IMR-90 (cell line): Measurements from ENCODE around the gene XRN1. TPM values are rescaled to one million over a fixed set of nuclear protein-coding genes. Genes with fewer than 3 reads are reported as not detected.

ENCODE experiments used
- ATAC-seq: fragments of 200-7000 bp; cut with Tn5 transposase; 2 replicates; pipeline ENCODE4 v1.9.1; 2020; ENCODE audit warnings: low read depth, mild to moderate bottlenecking, moderate library complexity
- BruUV-seq: library from RNA; stranded (reverse); fragments of 400-500 nt; replicated peaks from 2 replicates; lab custom pipeline; 2021; lab: Mats Ljungman, UMichigan
- CTCF ChIA-PET: fragments of 300-600 bp; formaldehyde crosslinking; extraction: SDS; loops from one replicate; lab custom pipeline; 2021; ENCODE audit warnings: antibody characterized with exemption; lab: Yijun Ruan, JAX
- POLR2A ChIA-PET: fragments of 300-600 bp; sonication (Branson Sonifier 250); formaldehyde crosslinking; loops from one replicate; lab custom pipeline; 2022; ENCODE audit warnings: antibody characterized with exemption; ENCODE audit not compliant: unreplicated experiment; lab: Charles Lee
- DNase-seq: peaks from one replicate; pipeline ENCODE4 v3.0.0; 2013
- H2AFZ ChIP-seq: replicated peaks from 2 replicates; pipeline ENCODE3; 2013; ENCODE audit warnings: low read length, mild to moderate bottlenecking; ENCODE audit not compliant: poor library complexity
- H2AK5ac ChIP-seq: 2 replicates; pipeline ENCODE4 v1.6.1; 2013; ENCODE audit warnings: low read depth, low read length, inconsistent platforms
- H2AK9ac ChIP-seq: replicated peaks from 2 replicates; pipeline ENCODE3; 2013; ENCODE audit warnings: mild to moderate bottlenecking, low read depth, low read length, moderate library complexity; ENCODE audit not compliant: poor library complexity
- H2BK120ac ChIP-seq: 2 replicates; pipeline ENCODE4 v1.6.1; 2013; ENCODE audit warnings: low read depth, low read length, inconsistent platforms
- H2BK15ac ChIP-seq: 3 replicates; pipeline ENCODE4 v1.6.1; 2013; ENCODE audit warnings: low read depth, low read length, inconsistent platforms
- H2BK20ac ChIP-seq: 2 replicates; pipeline ENCODE4 v1.6.1; 2013; ENCODE audit warnings: low read depth, mild to moderate bottlenecking, inconsistent platforms, low read length, moderate library complexity
- H2BK5ac ChIP-seq: 2 replicates; pipeline ENCODE4 v1.6.1; 2013; ENCODE audit warnings: mild to moderate bottlenecking, low read depth, low read length, inconsistent platforms; ENCODE audit not compliant: poor library complexity, severe bottlenecking
- H3K14ac ChIP-seq: replicated peaks from 2 replicates; pipeline ENCODE4 v1.6.1; 2013; ENCODE audit warnings: low read depth, low read length, inconsistent platforms
- H3K18ac ChIP-seq: 2 replicates; pipeline ENCODE4 v1.6.1; 2013; ENCODE audit warnings: low read depth, low read length, control low read depth
- H3K23ac ChIP-seq: 2 replicates; pipeline ENCODE4 v1.6.1; 2013; ENCODE audit warnings: low read depth, low read length, inconsistent platforms
- H3K27ac ChIP-seq: 2 replicates; pipeline ENCODE4 v1.5.1; 2013; ENCODE audit warnings: mild to moderate bottlenecking, control low read depth, low read length; ENCODE audit not compliant: insufficient read depth
- H3K27me3 ChIP-seq: 2 replicates; pipeline ENCODE4 v1.6.1; 2013; ENCODE audit warnings: low read length; ENCODE audit not compliant: control insufficient read depth, insufficient read depth
- H3K36me3 ChIP-seq: 2 replicates; pipeline ENCODE4 v1.6.1; 2013; ENCODE audit warnings: low read length, mixed read lengths; ENCODE audit not compliant: control insufficient read depth, insufficient read depth
- H3K4ac ChIP-seq: 2 replicates; pipeline ENCODE4 v1.6.1; 2013; ENCODE audit warnings: low read depth, low read length, inconsistent platforms
- H3K4me1 ChIP-seq: 2 replicates; pipeline ENCODE4 v1.6.1; 2013; ENCODE audit warnings: low read length, mixed read lengths; ENCODE audit not compliant: control insufficient read depth, insufficient read depth
- H3K4me2 ChIP-seq: 2 replicates; pipeline ENCODE4 v1.6.1; 2013; ENCODE audit warnings: low read depth, mild to moderate bottlenecking, control low read depth, low read length, moderate library complexity
- H3K4me3 ChIP-seq: 2 replicates; pipeline ENCODE4 v1.5.1; 2013; ENCODE audit warnings: low read depth, mild to moderate bottlenecking, control low read depth, low read length, moderate library complexity; ENCODE audit not compliant: insufficient read depth
- H3K56ac ChIP-seq: 2 replicates; pipeline ENCODE4 v1.6.1; 2013; ENCODE audit warnings: low read length, inconsistent platforms; ENCODE audit not compliant: insufficient read depth; ENCODE audit errors: extremely low read depth
- H3K79me1 ChIP-seq, 2 experiments: 2 replicates each; pipeline ENCODE4 v1.6.1; 2013; ENCODE audit warnings: low read length in 2 of 2, inconsistent platforms in 1 of 2, low read depth in 1 of 2
- H3K9ac ChIP-seq: 2 replicates; pipeline ENCODE4 v1.6.1; 2013; ENCODE audit warnings: low read depth, low read length, control low read depth
- H3K9me1 ChIP-seq: 2 replicates; pipeline ENCODE4 v1.6.1; 2013; ENCODE audit warnings: low read length, inconsistent platforms; ENCODE audit not compliant: insufficient read depth
- H3K9me3 ChIP-seq: 2 replicates; pipeline ENCODE4 v1.6.1; 2013; ENCODE audit warnings: low read length; ENCODE audit not compliant: control insufficient read depth, insufficient read depth
- H4K20me1 ChIP-seq: 2 replicates; pipeline ENCODE4 v1.6.1; 2013; ENCODE audit warnings: low read length, inconsistent platforms; ENCODE audit not compliant: insufficient read depth
- H4K5ac ChIP-seq: 2 replicates; pipeline ENCODE4 v1.6.1; 2013; ENCODE audit warnings: mild to moderate bottlenecking, low read depth, low read length, control low read depth
- H4K8ac ChIP-seq, 2 experiments: 2 replicates each; pipeline ENCODE4 v1.6.1; 2013; ENCODE audit warnings: low read depth in 2 of 2, low read length in 2 of 2, control low read depth in 1 of 2, inconsistent platforms in 1 of 2
- H4K91ac ChIP-seq: 2 replicates; pipeline ENCODE4 v1.6.1; 2013; ENCODE audit warnings: low read depth, low read length, inconsistent platforms; ENCODE audit not compliant: insufficient read depth
- BHLHE40 ChIP-seq: fragments of 150-350 bp; IDR thresholded peaks from 2 replicates; pipeline ENCODE4 v1.6.1; 2016; ENCODE audit warnings: mild to moderate bottlenecking, low read depth, low read length
- CEBPB ChIP-seq: IDR thresholded peaks from 2 replicates; pipeline ENCODE4 v1.6.1; 2012; ENCODE audit warnings: low read depth, low read length, improper control_type of control experiment
- CHD1 ChIP-seq: IDR thresholded peaks from 2 replicates; pipeline ENCODE4 v1.6.1; 2012; ENCODE audit warnings: low read depth, low read length, improper control_type of control experiment
- CTCF ChIP-seq: conservative IDR thresholded peaks from 2 replicates; pipeline ENCODE4 v1.5.1; 2012; ENCODE audit warnings: mild to moderate bottlenecking, low read depth, low read length, improper control_type of control experiment
- ELK1 ChIP-seq: fragments of 150-350 bp; IDR thresholded peaks from 2 replicates; pipeline ENCODE4 v1.6.1; 2016; ENCODE audit warnings: low read depth, mild to moderate bottlenecking, low read length, moderate library complexity, borderline replicate concordance
- FOS ChIP-seq: fragments of 150-350 bp; IDR thresholded peaks from 2 replicates; pipeline ENCODE4 v1.6.1; 2016; ENCODE audit warnings: low read depth, low read length
- MAFK ChIP-seq: IDR thresholded peaks from 2 replicates; pipeline ENCODE4 v1.6.1; 2012; ENCODE audit warnings: low read depth, low read length, improper control_type of control experiment
- MAZ ChIP-seq: IDR thresholded peaks from 2 replicates; pipeline ENCODE4 v1.6.1; 2012; ENCODE audit warnings: low read depth, mild to moderate bottlenecking, low read length, improper control_type of control experiment, moderate library complexity, borderline replicate concordance
- MXI1 ChIP-seq: IDR thresholded peaks from 2 replicates; pipeline ENCODE4 v1.6.1; 2012; ENCODE audit warnings: low read depth, mild to moderate bottlenecking, low read length, moderate library complexity, borderline replicate concordance
- NFE2L2 ChIP-seq: fragments of 150-350 bp; IDR thresholded peaks from 2 replicates; pipeline ENCODE4 v1.6.1; 2016; ENCODE audit warnings: low read depth, mild to moderate bottlenecking, low read length
- POLR2A ChIP-seq: IDR thresholded peaks from 2 replicates; pipeline ENCODE4 v1.6.1; 2012; ENCODE audit warnings: mild to moderate bottlenecking, low read depth, low read length
- RAD21 ChIP-seq: IDR thresholded peaks from 2 replicates; pipeline ENCODE4 v1.6.1; 2012; ENCODE audit warnings: low read length, improper control_type of control experiment
- RCOR1 ChIP-seq: IDR thresholded peaks from 2 replicates; pipeline ENCODE4 v1.6.1; 2012; ENCODE audit warnings: mild to moderate bottlenecking, low read length, improper control_type of control experiment; ENCODE audit not compliant: insufficient replicate concordance
- RFX5 ChIP-seq: IDR thresholded peaks from 2 replicates; pipeline ENCODE4 v1.8.0; 2012; ENCODE audit warnings: low read depth, mild to moderate bottlenecking, low read length, moderate library complexity
- SMC3 ChIP-seq: fragments of 150-350 bp; IDR thresholded peaks from 2 replicates; pipeline ENCODE4 v1.6.1; 2016; ENCODE audit warnings: low read depth, mild to moderate bottlenecking, antibody characterized with exemption, low read length, moderate library complexity
- USF2 ChIP-seq: fragments of 150-350 bp; IDR thresholded peaks from 2 replicates; pipeline ENCODE4 v1.6.1; 2017; ENCODE audit warnings: mild to moderate bottlenecking, antibody characterized with exemption, low read length, low read depth
- WGBS, 2 experiments: methylation state at CpG; one replicate each; pipeline versions ENCODE4 v1.1.5 to v1.1.7; 2013; ENCODE audit warnings: missing lambda C conversion rate in 2 of 2; ENCODE audit not compliant: insufficient read length in 1 of 2; ENCODE audit errors: extremely low coverage in 2 of 2; 5-methylcytosine and 5-hydroxymethylcytosine counted together
- dilution Hi-C: fragments of 300-500 bp; cut with HindIII; formaldehyde crosslinking; loops from one replicate; pipeline ENCODE4 v1.14.3; 2018; ENCODE audit warnings: low sequenced_read_pairs; ENCODE audit not compliant: unreplicated experiment
- in situ Hi-C: fragments of 300-500 bp; cut with MboI; formaldehyde crosslinking; loops from 3 replicates; pipeline ENCODE4 v1.14.3; 2019; ENCODE audit warnings: low sequenced_read_pairs, inconsistent platforms, mixed read lengths
- intact Hi-C: fragments of 100-400 bp; cut with micrococcal nuclease; formaldehyde crosslinking; loops from 2 replicates; pipeline ENCODE4 v1.10.0; 2022
- polyA plus RNA-seq, 3 experiments: library from polyadenylated mRNA; depleted of rRNA; stranded (reverse); fragments of >200 nt; gene quantifications; 2 replicates each; pipeline ENCODE4 v1.2.3, GENCODE V29; 2012; ENCODE audit warnings: low replicate concordance in 1 of 3
- total RNA-seq: library from RNA; depleted of rRNA; stranded (reverse); fragments of >200 nt; gene quantifications from 2 replicates; pipeline ENCODE4 v1.2.3, GENCODE V29; 2012

XRN1 gene
- total and polyA plus RNA-seq, 2 of the 4 experiments (the other 2 are of a cell fraction) = 6.0 to 21.5 TPM

- CTCF ChIA-PET = interaction anchor here (0.6 kb wide), 1 partner anchor 114 kb away, joined by 3 read pairs; no protein-coding TSS in a partner anchor
- H3K18ac ChIP-seq = no peak overlapping the region
- intact Hi-C loops = no loop called here
These were observed 151.3 kb downstream of the XRN1 start for GRCh38 chr3:142296507-142296906.

More at GRCh38 chr3:142296507-142296906, 151.3 kb downstream of the XRN1 start:
- no peak overlapping the region for H4K8ac ChIP-seq
- H3K79me1 ChIP-seq = no peaks in the 10 kb centered on the region
- no peak overlapping the region for H3K9ac ChIP-seq
- H3K56ac ChIP-seq = no peak overlapping the region
- H3K9me1 ChIP-seq = no peaks in the 10 kb centered on the region
- no peak overlapping the region for H4K5ac ChIP-seq
- no peaks in the 10 kb centered on the region for H3K9me3 ChIP-seq
- DNase-seq (no peak), ATAC-seq (no peak)
- H3K4me2 ChIP-seq = no peak overlapping the region
- H2BK5ac ChIP-seq = no peak overlapping the region
- no peaks in the 10 kb centered on the region for H3K4me1 ChIP-seq
- H2BK20ac ChIP-seq = no peak overlapping the region
- H3K14ac ChIP-seq = no peak overlapping the region
- H3K27me3 ChIP-seq = no peaks in the 10 kb centered on the region
- H4K91ac ChIP-seq = no peak overlapping the region
- no peak overlapping the region for H3K23ac ChIP-seq
- H2AK5ac ChIP-seq = no peak overlapping the region
- POLR2A ChIA-PET = no interaction called here
- H3K4me3 ChIP-seq = no peak overlapping the region
- no peaks in the 10 kb centered on the region for H3K36me3 ChIP-seq
- dilution Hi-C loops = no loop called here
- no CpG with 5 or more reads among the region's 1 CpG for WGBS, 2 experiments
- TF ChIP-seq CTCF (no peak), RAD21 (no peak), MAFK (no peak), RFX5 (no peak), CEBPB (no peak), CHD1 (no peak), RCOR1 (no peak), USF2 (no peak), POLR2A (no peak), SMC3 (no peak), BHLHE40 (no peak), MAZ (no peak), NFE2L2 (no peak), MXI1 (no peak), FOS (no peak), ELK1 (no peak)
- H4K20me1 ChIP-seq = no peaks in the 10 kb centered on the region
- in situ Hi-C loops = no loop called here
- H2AK9ac ChIP-seq = no peak overlapping the region
- H2AFZ ChIP-seq = no peak overlapping the region
- H2BK15ac ChIP-seq = no peak overlapping the region
- H3K27ac ChIP-seq = no peak overlapping the region
- H2BK120ac ChIP-seq = no peak overlapping the region
- no TSS peak for BruUV-seq
- H3K4ac ChIP-seq = no peak overlapping the region
